Loucy (cell line): Measurements from ENCODE around the gene LANCL2.
"Not testable (repeated sequence)": the region's sequence is repeated elsewhere in the genome, so short reads cannot be mapped to it uniquely, and the experiment has no call there.

ENCODE experiments used
- H2AFZ ChIP-seq: fragments of 200-600 bp; sonication (generic); 2 replicates; pipeline ENCODE4 v1.6.0; 2016; ENCODE audit warnings: antibody characterized with exemption, mild to moderate bottlenecking, low read length, moderate library complexity
- H3F3A ChIP-seq: fragments of 200-600 bp; 2 replicates; pipeline ENCODE4 v1.6.0; 2016; ENCODE audit warnings: antibody characterized with exemption, low read depth, mild to moderate bottlenecking
- H3K27me3 ChIP-seq: fragments of 200-600 bp; sonication (generic); 2 replicates; pipeline ENCODE4 v1.6.1; 2014; ENCODE audit warnings: low read length, mild to moderate bottlenecking; ENCODE audit not compliant: insufficient read depth, poor library complexity, severe bottlenecking
- H3K36me3 ChIP-seq: fragments of 200-600 bp; sonication (generic); 2 replicates; pipeline ENCODE4 v1.6.1; 2016; ENCODE audit warnings: low read length; ENCODE audit not compliant: insufficient read depth
- H3K4me1 ChIP-seq: fragments of 200-600 bp; sonication (generic); 2 replicates; pipeline ENCODE4 v1.5.1; 2014; ENCODE audit warnings: low read length, mild to moderate bottlenecking; ENCODE audit not compliant: insufficient read depth, poor library complexity, severe bottlenecking
- H3K4me2 ChIP-seq: fragments of 200-600 bp; sonication (generic); 2 replicates; pipeline ENCODE4 v1.6.0; 2014; ENCODE audit warnings: antibody characterized with exemption, low read length, low read depth, mild to moderate bottlenecking; ENCODE audit not compliant: poor library complexity, severe bottlenecking
- H3K4me3 ChIP-seq: fragments of 200-600 bp; sonication (generic); 2 replicates; pipeline ENCODE4 v1.5.1; 2014; ENCODE audit warnings: low read length, mild to moderate bottlenecking, mixed read lengths; ENCODE audit not compliant: poor library complexity, severe bottlenecking
- H3K79me2 ChIP-seq: fragments of 200-600 bp; sonication (generic); 2 replicates; pipeline ENCODE4 v1.6.1; 2014; ENCODE audit warnings: low read length; ENCODE audit not compliant: insufficient read depth
- H3K9ac ChIP-seq: fragments of 200-600 bp; sonication (generic); 2 replicates; pipeline ENCODE4 v1.6.0; 2014; ENCODE audit warnings: mild to moderate bottlenecking, low read depth, low read length, moderate library complexity; ENCODE audit not compliant: poor library complexity, severe bottlenecking
- H3K9me2 ChIP-seq: fragments of 200-600 bp; sonication (generic); replicated peaks from 2 replicates; pipeline ENCODE4 v1.6.1; 2016; ENCODE audit warnings: low read depth, low read length, mixed read lengths
- H3K9me3 ChIP-seq: fragments of 200-600 bp; sonication (generic); 2 replicates; pipeline ENCODE4 v1.6.1; 2014; ENCODE audit warnings: mild to moderate bottlenecking, antibody characterized with exemption, low read length, low read depth; ENCODE audit not compliant: insufficient read depth
- H4K20me1 ChIP-seq: fragments of 200-600 bp; sonication (generic); 2 replicates; pipeline ENCODE4 v1.6.0; 2014; ENCODE audit warnings: antibody characterized with exemption, low read length, mild to moderate bottlenecking; ENCODE audit not compliant: insufficient read depth, poor library complexity, severe bottlenecking
- CTCF ChIP-seq: fragments of 200-600 bp; sonication (generic); conservative IDR thresholded peaks from 2 replicates; pipeline ENCODE4 v1.5.1; 2014; ENCODE audit warnings: mild to moderate bottlenecking, antibody characterized with exemption, low read length
- EZH2phosphoT487 ChIP-seq: fragments of 200-600 bp; IDR thresholded peaks from 2 replicates; pipeline ENCODE4 v1.6.1; 2018; ENCODE audit warnings: antibody characterized with exemption, mild to moderate bottlenecking, moderate library complexity, borderline replicate concordance

The LANCL2 gene

GRCh38 chr7:55469271-55469681 is 104.1 kb downstream of the LANCL2 start:
- Histone ChIP-seq H3K36me3 (peaks cover 25% of the 10 kb centered on the region; the same call in 1 of the 2 replicates), H3K4me3 (no peak overlapping the region)

GRCh38 chr7:55469721-55470120 is 104.6 kb downstream of the LANCL2 start:
- H3K27me3 ChIP-seq, result no peaks in the 10 kb centered on the region
- H3F3A ChIP-seq, result no peaks in the 10 kb centered on the region
- no peaks in the 10 kb centered on the region for H4K20me1 ChIP-seq
- no peak overlapping the region for H3K4me2 ChIP-seq
- H3K4me3 ChIP-seq, result no peak overlapping the region
- H3K79me2 ChIP-seq, result no peaks in the 10 kb centered on the region
- peaks cover 20% of the 10 kb centered on the region; the same call in 1 of the 2 replicates for H3K36me3 ChIP-seq
- no peak overlapping the region for H3K9ac ChIP-seq
- no peaks in the 10 kb centered on the region for H3K9me3 ChIP-seq
- H3K4me1 ChIP-seq, result no peaks in the 10 kb centered on the region
- no peak for TF ChIP-seq EZH2phosphoT487
- TF ChIP-seq CTCF, result no peak
- H3K9me2 ChIP-seq, result no peaks in the 10 kb centered on the region
- H2AFZ ChIP-seq, result no peak overlapping the region

More at GRCh38 chr7:55469271-55469681, 104.1 kb downstream of the LANCL2 start:
- Histone ChIP-seq H3K9ac (no peak overlapping the region), H4K20me1 (no peaks in the 10 kb centered on the region), H3K4me1 (no peaks in the 10 kb centered on the region), H3K4me2 (no peak overlapping the region), H3K9me2 (no peaks in the 10 kb centered on the region), H3K27me3 (no peaks in the 10 kb centered on the region), H3K79me2 (no peaks in the 10 kb centered on the region), H3K9me3 (no peaks in the 10 kb centered on the region), H2AFZ (no peak overlapping the region), H3F3A (no peaks in the 10 kb centered on the region)
- TF ChIP-seq CTCF, result no peak
- no peak for TF ChIP-seq EZH2phosphoT487

GRCh38 chr7:55470261-55470660 is 105.1 kb downstream of the LANCL2 start:
- no peaks in the 10 kb centered on the region for H3K9me2 ChIP-seq
- H3K27me3 ChIP-seq, result no peaks in the 10 kb centered on the region
- H3K79me2 ChIP-seq, result no peaks in the 10 kb centered on the region
- no peaks in the 10 kb centered on the region for H4K20me1 ChIP-seq
- no peaks in the 10 kb centered on the region for H3K9me3 ChIP-seq
- H3K4me1 ChIP-seq, result no peaks in the 10 kb centered on the region
- H3K4me3 ChIP-seq, result no peak overlapping the region
- H3K36me3 ChIP-seq, result peaks cover 17% of the 10 kb centered on the region; the same call in 1 of the 2 replicates
- no peaks in the 10 kb centered on the region for H3F3A ChIP-seq
- TF ChIP-seq EZH2phosphoT487 (no peak), CTCF (no peak)
- no peak overlapping the region for H3K4me2 ChIP-seq
- no peak overlapping the region for H3K9ac ChIP-seq
- H2AFZ ChIP-seq, result no peak overlapping the region

- H3K4me3 ChIP-seq, H3K4me1 ChIP-seq, H3K4me2 ChIP-seq, H3F3A ChIP-seq, H3K9me2 ChIP-seq, H4K20me1 ChIP-seq, H3K9me3 ChIP-seq, H3K79me2 ChIP-seq, H2AFZ ChIP-seq, H3K27me3 ChIP-seq, H3K9ac ChIP-seq: not testable (repeated sequence)
- peaks cover 17% of the 10 kb centered on the region; the same call in 1 of the 2 replicates for H3K36me3 ChIP-seq
Observed at GRCh38 chr7:55471594-55471993, 106.5 kb downstream of the LANCL2 start.

- not testable (repeated sequence) for H3F3A ChIP-seq, H3K27me3 ChIP-seq, H4K20me1 ChIP-seq, H3K9ac ChIP-seq, H3K9me3 ChIP-seq, H3K4me3 ChIP-seq, H3K79me2 ChIP-seq, H2AFZ ChIP-seq, H3K9me2 ChIP-seq, H3K4me2 ChIP-seq, H3K4me1 ChIP-seq
- H3K36me3 ChIP-seq, result peaks cover 23% of the 10 kb centered on the region; the same call in 1 of the 2 replicates
Observed at GRCh38 chr7:55472406-55472805, 107.3 kb downstream of the LANCL2 start.
